ENCODE results near the gene YES1. TPM values are rescaled to one million over a fixed set of nuclear protein-coding genes. Genes with fewer than 3 reads are reported as not detected.

The YES1 gene
- total RNA-seq, 2 donors from 2014 or later = 88.5 to 116 TPM

DNA sequence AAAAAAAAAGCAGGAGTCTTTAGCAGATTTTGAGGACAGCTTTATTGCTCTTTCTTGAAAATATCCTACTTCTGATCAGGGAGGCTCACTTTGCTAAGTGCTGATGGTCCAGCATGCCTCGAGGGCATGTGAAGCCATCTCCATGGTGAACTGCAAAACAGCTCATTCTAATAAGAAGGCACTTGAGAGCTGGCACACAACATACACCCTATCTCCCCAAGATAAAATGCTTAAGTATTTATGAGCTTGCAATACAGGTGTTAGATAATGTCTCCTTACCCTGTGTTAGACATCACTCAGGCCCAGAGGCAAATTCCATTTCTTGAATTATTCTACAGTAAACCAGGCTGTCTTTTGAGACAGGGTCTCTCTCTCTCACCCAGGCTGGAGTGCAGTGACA is 102.3 kb downstream of the YES1 start:
- H3K27ac ChIP-seq = no peak overlapping the region
- intact Hi-C loops (cut with DNase I) = loop anchor here (5.0 kb wide), 1 partner anchor 52 kb away; the partner anchor contains the start of gene TYMS
- H3K9me3 ChIP-seq = no peaks in the 10 kb centered on the region
- 72% methylated on average over 1 of the region's 1 CpG for WGBS
- TF ChIP-seq, protein P1, sequence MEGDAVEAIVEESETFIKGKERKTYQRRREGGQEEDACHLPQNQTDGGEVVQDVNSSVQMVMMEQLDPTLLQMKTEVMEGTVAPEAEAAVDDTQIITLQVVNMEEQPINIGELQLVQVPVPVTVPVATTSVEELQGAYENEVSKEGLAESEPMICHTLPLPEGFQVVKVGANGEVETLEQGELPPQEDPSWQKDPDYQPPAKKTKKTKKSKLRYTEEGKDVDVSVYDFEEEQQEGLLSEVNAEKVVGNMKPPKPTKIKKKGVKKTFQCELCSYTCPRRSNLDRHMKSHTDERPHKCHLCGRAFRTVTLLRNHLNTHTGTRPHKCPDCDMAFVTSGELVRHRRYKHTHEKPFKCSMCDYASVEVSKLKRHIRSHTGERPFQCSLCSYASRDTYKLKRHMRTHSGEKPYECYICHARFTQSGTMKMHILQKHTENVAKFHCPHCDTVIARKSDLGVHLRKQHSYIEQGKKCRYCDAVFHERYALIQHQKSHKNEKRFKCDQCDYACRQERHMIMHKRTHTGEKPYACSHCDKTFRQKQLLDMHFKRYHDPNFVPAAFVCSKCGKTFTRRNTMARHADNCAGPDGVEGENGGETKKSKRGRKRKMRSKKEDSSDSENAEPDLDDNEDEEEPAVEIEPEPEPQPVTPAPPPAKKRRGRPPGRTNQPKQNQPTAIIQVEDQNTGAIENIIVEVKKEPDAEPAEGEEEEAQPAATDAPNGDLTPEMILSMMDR (IDR thresholded peaks at IDR 0.05) = no peak
- TF ChIP-seq POLR2AphosphoS5 (IDR thresholded peaks at IDR 0.05) = no peak
- no peaks in the 10 kb centered on the region for H3K36me3 ChIP-seq
- no peaks in the 10 kb centered on the region for H3K27me3 ChIP-seq (replicated peaks; ENCODE audit: insufficient read depth)
- peaks cover 3% of the 10 kb centered on the region for H3K4me1 ChIP-seq (replicated peaks)
- no peak for DNase-seq (ENCODE audit: low spot score)
- H3K4me3 ChIP-seq = no peak overlapping the region

- Histone ChIP-seq H3K4me3 (no peak overlapping the region), H3K9me3 (no peaks in the 10 kb centered on the region), H3K4me1 (replicated peaks) (peaks cover 3% of the 10 kb centered on the region), H3K27ac (no peak overlapping the region), H3K36me3 (no peaks in the 10 kb centered on the region), H3K27me3 (replicated peaks; ENCODE audit: insufficient read depth) (no peaks in the 10 kb centered on the region)
- intact Hi-C loops (cut with DNase I) = no loop called here
- no peak for DNase-seq (ENCODE audit: low spot score)
- TF ChIP-seq POLR2AphosphoS5 (IDR thresholded peaks at IDR 0.05) (no peak), POLR2A (IDR thresholded peaks at IDR 0.05) (no peak)
- TF ChIP-seq, protein P1 (IDR thresholded peaks at IDR 0.05) = no peak
- WGBS = 99% methylated on average over 10 of the region's 10 CpGs
Observed at GRCh38 chr18:708096-708495, 103.9 kb downstream of the YES1 start.

DNA sequence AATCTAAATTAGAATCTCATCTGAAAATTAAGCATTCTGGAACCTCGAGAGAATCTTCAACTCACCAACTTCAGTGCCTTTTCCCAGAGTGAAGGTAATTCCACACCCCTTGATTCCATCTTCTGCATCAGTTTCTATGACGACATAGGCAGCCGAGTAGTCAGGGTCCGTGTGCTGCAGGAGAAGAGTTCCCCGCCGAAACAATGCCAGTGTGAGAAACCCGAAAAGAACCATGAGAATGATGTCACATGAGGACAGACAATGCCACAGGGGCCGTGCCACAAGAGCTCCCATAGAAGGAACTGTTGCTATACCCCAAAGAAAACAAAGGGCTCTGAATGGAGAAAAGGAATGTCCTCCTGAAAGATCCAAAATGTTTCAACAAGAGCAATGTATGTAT is 105.6 kb downstream of the YES1 start:
- TF ChIP-seq POLR2A (IDR thresholded peaks at IDR 0.05) (no peak), POLR2AphosphoS5 (IDR thresholded peaks at IDR 0.05) (no peak)
- TF ChIP-seq, protein P1 (IDR thresholded peaks at IDR 0.05) = no peak
- peaks cover 3% of the 10 kb centered on the region for H3K4me1 ChIP-seq (replicated peaks)
- no peak overlapping the region for H3K4me3 ChIP-seq
- no peaks in the 10 kb centered on the region for H3K27me3 ChIP-seq (replicated peaks; ENCODE audit: insufficient read depth)
- WGBS = 78% methylated on average over 8 of the region's 8 CpGs
- H3K36me3 ChIP-seq = no peaks in the 10 kb centered on the region
- H3K9me3 ChIP-seq = no peaks in the 10 kb centered on the region
- H3K27ac ChIP-seq = no peak overlapping the region
- no peak for DNase-seq (ENCODE audit: low spot score)
- intact Hi-C loops (cut with DNase I) = no loop called here

DNA sequence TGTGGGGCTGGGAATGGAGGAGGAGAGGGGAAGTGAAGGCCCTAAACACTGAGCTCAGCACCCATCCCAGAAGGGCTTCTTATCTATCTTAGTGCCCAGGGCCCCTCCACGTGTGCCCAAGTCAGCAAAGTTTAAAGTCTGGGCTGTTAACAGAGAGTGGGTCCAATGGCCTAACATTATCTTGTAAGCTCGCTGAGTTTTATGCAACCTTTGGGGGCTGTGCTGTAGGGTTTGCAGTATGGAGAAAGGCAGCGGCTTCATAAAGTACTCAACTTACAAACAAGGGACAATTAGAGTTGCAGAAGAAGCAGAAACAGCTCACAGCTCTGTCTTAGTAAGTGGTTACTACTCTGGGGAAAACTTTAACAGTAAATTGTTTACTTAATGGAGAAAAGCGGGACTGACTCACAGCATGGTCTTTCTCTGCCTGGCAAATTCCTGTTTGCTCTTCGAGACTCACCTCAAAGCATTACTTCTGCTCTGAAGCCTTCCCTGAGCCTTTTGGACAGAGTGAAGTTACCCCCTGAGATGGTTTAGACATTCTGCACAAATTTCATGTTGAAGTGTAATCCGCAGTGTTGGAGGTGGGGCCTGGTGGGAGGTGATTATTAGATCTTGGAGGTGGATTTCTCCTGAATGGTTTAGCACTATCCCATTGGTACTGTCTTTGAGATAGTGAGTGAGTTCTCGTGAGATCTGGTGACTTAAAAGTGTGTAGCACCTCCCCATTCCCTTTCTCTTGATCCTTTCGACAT is 108.7 kb downstream of the YES1 start:
- Histone ChIP-seq H3K27me3 (replicated peaks; ENCODE audit: insufficient read depth) (no peaks in the 10 kb centered on the region), H3K9me3 (no peaks in the 10 kb centered on the region), H3K4me1 (replicated peaks) (no peaks in the 10 kb centered on the region), H3K4me3 (no peak overlapping the region), H3K36me3 (no peaks in the 10 kb centered on the region), H3K27ac (no peak overlapping the region)
- intact Hi-C loops (cut with DNase I) = no loop called here
- WGBS = 60% methylated on average over 8 of the region's 8 CpGs
- TF ChIP-seq POLR2A (IDR thresholded peaks at IDR 0.05) (no peak), POLR2AphosphoS5 (IDR thresholded peaks at IDR 0.05) (no peak)
- no peak for DNase-seq (ENCODE audit: low spot score)

DNA sequence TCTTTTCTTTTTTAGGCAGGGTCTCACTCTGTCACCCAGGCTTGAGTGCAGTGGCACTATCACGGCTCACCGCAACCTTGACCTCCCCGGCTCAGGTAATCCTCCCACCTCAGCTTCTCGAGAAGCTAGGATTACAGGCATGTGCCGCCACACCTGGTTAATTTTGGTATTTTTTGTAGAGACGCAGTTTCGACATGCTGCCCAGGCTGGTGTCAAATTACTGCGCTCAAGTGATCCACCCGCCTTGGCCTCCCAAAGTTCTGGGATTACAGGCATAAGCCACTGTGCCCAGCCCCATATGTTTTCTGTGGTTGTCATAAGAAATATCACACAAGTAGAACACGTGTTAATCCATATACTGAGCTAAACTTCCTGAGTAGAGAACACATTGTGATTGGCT is 114.2 kb downstream of the YES1 start:
- H3K27ac ChIP-seq = no peak overlapping the region
- H3K4me1 ChIP-seq (replicated peaks) = no peaks in the 10 kb centered on the region
- intact Hi-C loops (cut with DNase I) = no loop called here
- no peak overlapping the region for H3K4me3 ChIP-seq
- no peaks in the 10 kb centered on the region for H3K27me3 ChIP-seq (replicated peaks; ENCODE audit: insufficient read depth)
- no peaks in the 10 kb centered on the region for H3K9me3 ChIP-seq
- H3K36me3 ChIP-seq = no peaks in the 10 kb centered on the region
- 63% methylated on average over 10 of the region's 10 CpGs for WGBS
- TF ChIP-seq, protein P1 (IDR thresholded peaks at IDR 0.05) = no peak
- TF ChIP-seq POLR2AphosphoS5 (IDR thresholded peaks at IDR 0.05) = no peak
- TF ChIP-seq POLR2A (IDR thresholded peaks at IDR 0.05) = no peak
- no peak for DNase-seq (ENCODE audit: low spot score)

Measured in prostate gland (tissue), 2 donors.